CD4-positive, alpha-beta T cell treated with Interferon alpha-2 for 1 hour (primary cell): Measurements from ENCODE around the gene ANK3.

ENCODE experiments used
- DNase-seq, 2 donors: peaks; one replicate each; pipeline ENCODE4 v3.0.0-alpha.2; 2020 to 2022

Gene ANK3

GRCh38 chr10:60125895-60126294 lies 263.8 kb downstream of the ANK3 start:
- no peak for DNase-seq

DNA sequence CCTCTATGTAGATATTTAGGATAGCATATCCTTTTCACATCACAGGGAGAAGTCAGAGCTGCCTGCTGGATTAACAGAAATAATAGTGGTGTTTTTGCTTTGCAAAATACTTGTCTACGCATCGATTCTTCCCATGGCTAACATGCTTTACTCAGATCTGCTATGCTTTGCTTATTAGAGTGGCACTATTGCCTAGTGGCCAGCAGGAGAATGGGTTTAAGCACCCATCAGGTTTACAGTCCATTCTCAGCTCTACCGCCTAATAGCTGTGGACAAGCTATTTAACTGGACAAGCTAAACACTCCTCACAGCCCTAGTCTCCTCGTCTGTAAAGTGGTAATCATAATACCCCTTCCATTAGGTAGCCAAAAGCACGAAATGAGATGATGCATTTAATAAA lies 265.1 kb downstream of the ANK3 start:
- DNase-seq, result no peak

GRCh38 chr10:60123668-60124067 lies 266.0 kb downstream of the ANK3 start:
- no peak for DNase-seq

DNA sequence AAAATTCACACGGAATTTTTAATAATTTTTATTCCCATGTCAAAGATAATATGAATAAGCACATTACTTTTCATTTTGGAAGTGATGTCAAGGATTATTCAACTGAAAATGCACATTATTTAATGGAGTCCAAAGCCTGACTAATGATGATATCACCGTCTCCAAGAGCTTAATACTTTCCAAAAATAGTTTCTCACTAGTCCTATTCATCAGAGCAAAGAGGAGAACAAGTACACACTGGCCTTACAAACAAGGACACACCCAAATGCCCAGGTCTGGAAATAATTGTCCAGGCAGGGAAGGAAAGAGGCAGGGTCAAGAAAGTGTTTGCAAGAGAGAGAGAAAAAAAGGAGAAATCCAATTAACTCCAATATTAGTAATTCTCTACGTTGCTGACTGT lies 266.5 kb downstream of the ANK3 start:
- no peak for DNase-seq

DNA sequence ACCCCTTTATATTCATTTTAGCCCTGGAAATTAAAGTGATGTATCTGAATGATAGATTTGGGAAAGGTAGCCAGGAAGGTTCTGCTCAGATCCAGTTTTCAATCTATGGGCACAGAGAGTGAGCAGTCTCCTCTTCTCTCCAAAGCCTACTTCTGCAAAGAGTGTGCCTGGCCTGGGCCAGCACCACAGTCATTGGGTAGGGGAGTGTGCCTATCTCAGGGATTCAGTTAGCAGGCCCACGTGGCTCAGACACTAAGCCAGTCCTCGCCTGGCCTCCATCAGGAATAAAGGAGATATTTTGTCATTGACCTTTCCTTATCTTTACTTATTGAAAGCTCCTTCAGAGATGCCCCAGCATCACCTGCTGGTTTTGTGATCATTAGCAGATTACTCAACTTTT lies 267.5 kb downstream of the ANK3 start:
- DNase-seq, result no peak

- DNase-seq, result peak in 1 of 2 donors; percentile 43
Observed at GRCh38 chr10:60114765-60115586, 274.7 kb downstream of the ANK3 start.

GRCh38 chr10:60110739-60111138 lies 278.9 kb downstream of the ANK3 start:
- DNase-seq, result no peak

- no peak for DNase-seq
Observed at GRCh38 chr10:60107308-60107976, 282.2 kb downstream of the ANK3 start.

DNA sequence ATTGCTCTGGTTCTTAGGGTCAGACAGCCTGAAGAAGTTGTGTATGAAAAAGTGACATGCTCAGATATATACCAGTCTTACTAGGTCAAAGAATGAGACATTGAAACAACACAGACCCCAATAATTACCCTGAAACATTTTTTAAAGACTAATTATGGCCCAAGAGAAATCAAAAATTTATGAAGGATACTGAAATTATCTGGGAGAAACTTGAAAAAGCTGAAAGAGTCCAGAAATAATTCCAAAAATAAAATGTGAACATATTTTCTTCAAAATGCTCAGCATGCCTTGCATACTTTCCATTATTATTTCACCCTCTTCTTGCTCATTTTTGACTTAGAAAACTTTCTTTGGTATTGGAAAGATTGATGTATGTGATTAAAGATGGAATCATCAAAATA lies 284.4 kb downstream of the ANK3 start:
- DNase-seq, result no peak

- DNase-seq, result no peak
Observed at GRCh38 chr10:60101821-60102220, 287.9 kb downstream of the ANK3 start.

GRCh38 chr10:60099998-60100747 lies 289.5 kb downstream of the ANK3 start:
- DNase-seq, result peak in 1 of 2 donors; percentile 57

DNA sequence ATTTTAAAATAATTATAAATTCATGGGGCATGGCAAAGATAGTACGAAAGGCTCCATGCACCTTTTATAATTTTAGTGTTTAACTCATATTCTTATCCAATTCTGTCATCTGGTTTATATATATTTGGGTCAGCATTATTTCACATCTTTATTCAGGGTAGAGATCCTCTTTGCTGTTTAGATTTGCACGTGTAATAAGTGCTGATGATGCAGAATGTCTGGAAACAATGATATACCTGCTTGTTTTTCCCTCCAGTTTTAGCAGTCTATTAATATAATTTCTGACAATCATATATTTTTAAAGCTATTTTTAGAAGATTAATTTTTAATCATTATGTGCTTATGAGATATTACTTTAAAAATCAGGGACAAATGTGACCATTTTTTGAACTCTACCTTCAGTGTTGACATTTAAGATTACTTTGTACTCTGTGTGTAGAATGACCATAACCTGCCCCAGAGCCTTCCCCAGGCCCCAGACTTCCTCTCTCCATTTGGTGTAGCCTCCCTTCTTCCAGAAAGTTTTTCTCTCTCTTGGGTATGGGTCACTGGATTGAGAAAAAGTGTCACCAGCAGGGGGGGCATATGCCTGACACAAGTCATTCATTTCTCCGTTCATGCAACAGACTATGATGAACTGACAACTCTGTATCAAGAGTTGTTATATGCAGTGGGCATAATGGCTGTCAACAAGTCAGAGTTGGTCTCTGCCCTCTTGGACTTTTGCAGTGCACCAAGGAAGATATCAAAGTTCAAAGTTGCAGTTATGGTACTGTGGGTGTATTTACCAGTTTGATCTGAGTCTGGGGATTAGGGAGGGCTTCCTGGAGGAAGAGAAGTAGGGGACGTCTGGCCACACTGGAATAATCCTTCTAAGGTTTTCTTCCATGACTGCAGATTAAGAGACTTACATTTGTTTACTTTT lies 290.7 kb downstream of the ANK3 start:
- DNase-seq, result no peak

- no peak for DNase-seq
Observed at GRCh38 chr10:60096761-60097513, 292.7 kb downstream of the ANK3 start.

DNA sequence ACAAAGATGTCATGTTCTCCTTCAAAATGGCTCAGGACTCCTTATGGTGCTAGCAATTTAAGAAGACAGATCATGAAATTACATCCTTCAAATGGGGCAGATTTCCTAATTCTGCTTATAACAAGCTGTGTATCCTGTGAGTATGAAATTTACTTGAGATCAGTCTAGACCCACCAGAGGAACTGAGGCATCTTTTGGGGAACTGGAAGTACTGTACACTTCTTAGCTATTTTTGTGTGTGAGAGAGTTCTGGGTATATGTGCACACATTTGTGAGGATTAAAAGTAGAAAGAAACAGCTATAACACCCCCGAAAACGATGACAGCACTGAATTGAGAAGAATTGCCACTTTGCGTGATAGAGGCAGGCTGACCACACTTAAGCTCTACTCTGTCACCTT lies 296.4 kb downstream of the ANK3 start:
- DNase-seq, result no peak

DNA sequence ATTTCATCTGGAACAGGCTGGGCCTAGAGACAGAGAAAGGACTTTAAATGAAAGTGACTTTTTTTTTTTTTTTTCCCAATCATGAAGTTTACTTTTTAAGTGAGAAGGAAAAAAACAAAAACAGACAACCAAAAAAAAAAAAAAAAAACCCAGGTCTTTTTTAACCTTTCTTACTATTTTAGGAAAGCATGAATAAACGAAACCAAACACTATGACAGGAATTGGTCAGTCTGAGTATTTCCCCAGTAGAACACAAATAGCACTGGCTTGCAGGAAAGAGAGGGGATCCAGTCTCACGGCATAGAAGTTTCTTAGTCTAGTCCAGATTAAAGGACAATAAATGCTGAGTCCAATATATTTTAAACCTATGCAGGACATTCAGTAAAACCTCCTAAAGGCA lies 302.8 kb downstream of the ANK3 start:
- no peak for DNase-seq

DNA sequence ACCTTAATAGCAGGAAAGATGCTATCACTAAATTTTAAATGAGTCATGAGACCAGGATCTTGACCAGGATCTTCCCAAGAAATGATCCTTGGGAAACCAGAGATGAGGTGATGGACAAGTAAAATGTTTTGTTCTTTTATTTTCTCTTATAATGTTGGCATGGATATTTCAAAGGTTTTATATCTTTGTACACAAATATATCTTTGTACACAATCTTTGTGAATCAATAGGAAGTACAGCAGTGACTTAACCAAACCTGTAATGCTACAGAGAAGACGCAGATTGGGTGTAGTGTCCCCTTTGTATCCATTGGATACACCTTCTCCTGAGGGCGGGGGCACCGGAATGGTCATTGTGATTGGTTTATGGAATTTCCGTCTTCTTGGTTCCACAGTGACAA lies 303.3 kb downstream of the ANK3 start:
- DNase-seq, result no peak

DNA sequence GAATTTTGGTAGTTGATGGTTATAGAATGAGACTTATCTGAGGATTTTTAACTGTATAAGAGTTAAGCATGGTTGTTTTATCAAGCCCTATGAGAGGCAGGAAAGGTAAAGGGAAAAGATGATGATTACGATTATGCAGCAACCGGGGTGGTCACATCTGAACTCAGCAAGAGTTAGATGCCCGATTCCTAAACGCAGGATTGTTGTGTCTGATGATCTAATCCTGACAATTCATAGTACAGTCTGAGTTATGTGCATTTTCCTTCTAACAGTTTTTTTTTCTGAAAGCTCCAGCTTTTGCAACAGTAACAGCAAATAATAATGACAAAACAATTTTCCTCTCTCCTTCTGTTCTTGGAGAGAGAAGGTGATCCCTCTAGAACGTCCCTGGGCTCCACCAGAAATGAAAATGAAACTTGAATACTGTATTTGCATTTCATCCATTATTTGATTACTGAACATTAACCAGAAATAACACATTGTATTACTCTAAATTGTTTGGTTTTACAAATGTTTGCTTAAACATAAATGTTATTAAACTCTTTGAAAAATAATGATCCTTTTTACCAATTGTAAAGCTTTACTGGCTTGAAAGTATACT lies 306.8 kb downstream of the ANK3 start:
- no peak for DNase-seq

DNA sequence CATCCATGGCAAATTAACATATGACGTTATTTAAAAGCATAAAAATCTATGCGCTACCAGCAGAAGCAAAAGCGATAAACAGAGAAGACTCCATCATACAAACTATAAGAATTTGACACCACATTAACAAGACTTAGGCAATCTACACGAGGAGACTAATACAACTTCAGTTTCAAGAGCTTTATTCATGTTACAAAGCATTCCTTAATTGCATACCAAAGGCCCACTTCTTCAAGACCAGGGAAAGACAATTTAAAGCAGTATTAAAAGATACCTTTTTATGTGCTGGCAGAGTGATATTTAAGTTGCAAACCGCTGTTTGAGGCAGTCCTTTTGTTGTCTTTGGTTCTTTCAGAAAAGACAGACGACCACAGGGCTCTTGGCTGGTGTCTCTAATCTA lies 307.3 kb downstream of the ANK3 start:
- no peak for DNase-seq

GRCh38 chr10:60073781-60074656 lies 315.7 kb downstream of the ANK3 start:
- DNase-seq, result no peak

DNA sequence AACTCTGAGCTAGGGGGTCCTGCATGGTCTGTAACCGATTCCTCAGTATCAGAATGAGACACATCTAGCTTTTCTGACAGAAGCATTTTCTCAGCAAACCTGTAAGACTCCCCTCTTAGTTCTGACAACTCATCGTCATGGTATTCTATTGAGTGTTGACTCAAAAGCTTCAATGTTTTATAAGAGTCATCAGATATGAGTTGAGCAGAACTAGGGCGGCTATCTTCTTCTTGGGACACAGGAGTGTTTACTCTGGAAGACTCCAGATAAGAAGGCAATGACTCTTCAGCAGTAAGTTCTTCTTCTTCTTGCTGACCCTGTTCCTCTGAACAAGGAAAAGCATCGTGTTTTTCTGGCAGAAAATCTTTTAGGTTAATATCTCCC lies 316.3 kb downstream of the ANK3 start:
- DNase-seq, result no peak
